Middle frontal gyrus (tissue), 1 donor: ENCODE results near the gene HSP90AA1.
"Not testable (repeated sequence)": the region's sequence is repeated elsewhere in the genome, so short reads cannot be mapped to it uniquely, and the experiment has no call there.

Experiments
- DNase-seq: peaks from one replicate; pipeline ENCODE4 v3.0.0-alpha.2; 2015; ENCODE audit warnings: low spot score; ENCODE audit errors: extremely low spot score

Gene HSP90AA1

DNA sequence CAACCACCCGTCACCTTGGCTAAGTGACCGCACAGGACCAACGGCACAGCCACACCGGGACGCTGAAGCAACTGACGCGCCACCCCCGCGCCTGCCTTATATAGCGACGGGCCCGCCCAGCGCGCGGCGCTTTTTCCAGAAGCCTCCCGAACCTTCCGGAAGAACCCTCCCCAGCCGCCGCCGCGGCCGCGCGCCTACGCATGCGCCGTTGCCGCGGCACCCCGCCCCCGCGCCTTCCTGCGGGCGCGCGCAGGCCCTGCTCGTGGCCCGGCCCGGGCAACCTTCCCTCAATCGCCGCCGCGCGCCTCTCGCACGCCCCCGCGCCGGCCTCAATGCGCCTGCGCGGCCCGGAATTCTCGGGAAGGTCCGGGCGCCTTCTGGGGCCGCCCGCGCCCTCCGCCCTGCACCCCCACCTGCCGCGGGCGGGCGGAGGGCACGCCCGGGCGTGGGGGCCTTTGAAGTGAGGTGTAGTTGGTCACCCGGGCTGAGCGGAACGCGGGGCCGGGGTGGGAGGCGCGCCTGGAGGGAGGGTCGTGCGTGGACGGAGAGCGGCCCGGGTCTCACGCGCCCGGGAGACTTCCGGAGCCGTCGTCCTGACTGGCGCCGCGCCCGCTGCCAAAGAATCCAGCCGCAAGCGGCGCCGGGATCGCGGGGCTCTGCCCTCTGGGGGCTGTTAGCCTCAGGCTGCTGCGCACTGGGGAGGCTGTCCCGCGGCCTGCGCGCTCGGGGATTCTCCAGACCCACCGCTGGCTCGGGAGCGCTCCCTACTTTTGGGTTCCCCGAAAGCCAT, at the start of gene HSP90AA1:
TSS of gene HSP90AA1 (minus strand) at position 73 of the 790 bp plus-strand sequence. CDS start 666 bp downstream, outside the sequence.
- DNase-seq: peak; percentile 84

- not testable (repeated sequence) for DNase-seq
Observed at GRCh38 chr14:102135456-102135855, 48.6 kb upstream of the HSP90AA1 start.

GRCh38 chr14:102134719-102135118, 47.9 kb upstream of the HSP90AA1 start:
- not testable (repeated sequence) for DNase-seq

DNA sequence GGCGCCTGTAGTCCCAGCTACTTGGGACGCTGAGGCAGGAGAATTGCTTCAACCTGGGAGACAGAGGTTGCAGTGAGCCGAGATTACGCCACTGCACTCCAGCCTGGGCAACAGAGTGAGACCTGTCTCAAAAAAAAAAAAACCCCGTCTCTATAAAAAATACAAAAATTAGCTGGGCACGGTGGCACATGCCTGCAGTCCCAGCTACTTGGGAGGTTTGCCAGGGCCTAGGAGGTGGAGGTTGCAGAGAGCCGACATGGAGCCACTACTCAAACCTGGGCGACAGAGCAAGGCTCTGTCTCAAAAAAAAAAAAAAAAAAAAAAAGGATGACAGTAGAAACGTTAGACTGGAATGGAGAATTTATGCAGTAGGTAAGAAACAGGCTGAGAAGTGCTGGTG, 47.2 kb upstream of the HSP90AA1 start:
- DNase-seq: not testable (repeated sequence)

GRCh38 chr14:102131741-102132140, 44.9 kb upstream of the HSP90AA1 start:
- no peak for DNase-seq

- no peak for DNase-seq
Observed at GRCh38 chr14:102126807-102127455, 40.1 kb upstream of the HSP90AA1 start.

- DNase-seq: no peak
Observed at GRCh38 chr14:102125546-102125945, 38.7 kb upstream of the HSP90AA1 start.

GRCh38 chr14:102124419-102124818, 37.6 kb upstream of the HSP90AA1 start:
- DNase-seq: no peak

GRCh38 chr14:102121567-102121966, 34.7 kb upstream of the HSP90AA1 start:
- no peak for DNase-seq

GRCh38 chr14:102120888-102121287, 34.0 kb upstream of the HSP90AA1 start:
- DNase-seq: no peak

- no peak for DNase-seq
Observed at GRCh38 chr14:102117852-102118251, 31.0 kb upstream of the HSP90AA1 start.

GRCh38 chr14:102116361-102117180, 29.7 kb upstream of the HSP90AA1 start:
- no peak for DNase-seq

GRCh38 chr14:102111101-102111500, 24.3 kb upstream of the HSP90AA1 start:
- DNase-seq: no peak

DNA sequence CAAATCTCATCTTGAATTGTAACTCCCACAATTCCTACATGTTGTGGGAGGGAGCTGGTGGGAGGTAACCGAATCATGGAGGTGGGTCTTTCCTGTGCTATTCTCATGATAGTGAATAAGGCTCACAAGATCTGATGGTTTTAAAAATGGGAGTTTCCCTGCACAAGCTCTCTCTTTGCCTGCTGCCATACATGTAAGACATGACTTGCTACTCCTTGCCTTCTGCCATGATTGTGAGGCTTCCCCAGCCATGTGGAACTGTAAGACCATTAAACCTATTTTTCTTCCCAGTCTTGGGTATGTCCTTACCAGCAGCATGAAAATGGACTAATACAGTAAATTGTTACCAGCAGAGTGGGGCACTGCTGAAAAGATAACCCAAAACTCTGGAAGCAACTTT, 22.5 kb upstream of the HSP90AA1 start:
- DNase-seq: not testable (repeated sequence)

GRCh38 chr14:102105369-102105768, 18.5 kb upstream of the HSP90AA1 start:
- no peak for DNase-seq

DNA sequence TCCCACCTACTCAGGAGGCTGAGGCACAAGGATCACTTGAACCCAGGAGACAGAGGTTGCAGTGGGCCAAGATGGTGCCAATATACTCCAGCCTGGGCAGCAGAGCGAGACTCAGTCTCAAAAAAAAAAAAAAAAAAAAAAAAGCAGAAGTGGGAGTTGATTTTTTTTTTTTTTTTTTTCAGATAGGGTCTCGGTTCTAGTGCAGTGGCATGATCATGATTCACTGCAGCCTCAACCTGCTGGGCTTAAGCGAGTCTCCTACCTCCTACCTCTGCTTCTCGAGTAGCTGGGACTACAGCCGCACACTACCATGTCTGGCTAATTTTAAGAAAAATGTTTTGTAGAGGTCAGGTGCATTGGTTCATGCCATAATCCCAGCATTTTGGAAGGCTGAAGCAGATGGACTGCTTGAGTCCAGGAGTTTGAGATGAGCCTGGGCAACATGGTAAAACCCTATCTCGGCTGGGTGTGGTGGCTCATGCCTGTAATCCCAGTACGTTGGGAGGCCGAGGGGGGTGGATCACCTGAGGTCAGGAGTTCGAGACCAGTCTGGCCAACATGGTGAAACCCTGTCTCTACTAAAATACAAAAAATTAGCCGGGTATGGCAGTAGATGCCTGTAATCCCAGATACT, 16.3 kb upstream of the HSP90AA1 start:
- no peak for DNase-seq

DNA sequence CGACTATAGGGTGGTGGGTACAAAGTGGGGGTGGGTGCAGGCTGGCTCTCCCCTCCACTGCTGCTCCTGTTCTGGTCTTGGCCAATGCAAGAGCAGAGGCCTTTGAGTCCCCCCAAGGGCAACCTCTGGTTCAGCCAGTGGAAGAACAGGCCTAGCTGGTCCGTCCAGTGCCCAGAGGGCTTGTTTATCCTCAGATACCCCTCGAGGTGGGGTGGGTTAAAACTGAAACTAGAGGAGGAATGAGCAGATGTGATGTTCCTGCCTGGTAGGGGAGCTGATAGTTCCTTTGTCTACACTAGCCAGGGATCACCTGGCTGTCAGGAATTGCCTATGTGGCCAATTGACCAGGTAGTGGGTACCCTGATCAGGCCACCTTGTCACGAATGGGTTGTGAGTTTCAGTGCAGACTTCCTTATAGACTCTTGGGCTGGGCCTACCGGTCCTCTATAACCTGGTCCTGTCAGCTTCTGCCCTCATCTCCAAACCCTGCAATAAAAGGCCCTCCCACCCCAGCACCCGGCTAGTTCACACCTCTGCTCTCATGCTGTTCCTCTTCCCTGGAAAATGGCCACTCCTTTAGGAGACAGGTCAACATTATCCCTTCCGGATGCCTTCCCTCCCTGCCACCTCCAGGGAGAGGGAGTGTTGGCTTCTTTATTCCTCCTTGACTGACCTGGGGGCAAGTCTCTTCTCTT, 10.7 kb upstream of the HSP90AA1 start:
- DNase-seq: no peak

DNA sequence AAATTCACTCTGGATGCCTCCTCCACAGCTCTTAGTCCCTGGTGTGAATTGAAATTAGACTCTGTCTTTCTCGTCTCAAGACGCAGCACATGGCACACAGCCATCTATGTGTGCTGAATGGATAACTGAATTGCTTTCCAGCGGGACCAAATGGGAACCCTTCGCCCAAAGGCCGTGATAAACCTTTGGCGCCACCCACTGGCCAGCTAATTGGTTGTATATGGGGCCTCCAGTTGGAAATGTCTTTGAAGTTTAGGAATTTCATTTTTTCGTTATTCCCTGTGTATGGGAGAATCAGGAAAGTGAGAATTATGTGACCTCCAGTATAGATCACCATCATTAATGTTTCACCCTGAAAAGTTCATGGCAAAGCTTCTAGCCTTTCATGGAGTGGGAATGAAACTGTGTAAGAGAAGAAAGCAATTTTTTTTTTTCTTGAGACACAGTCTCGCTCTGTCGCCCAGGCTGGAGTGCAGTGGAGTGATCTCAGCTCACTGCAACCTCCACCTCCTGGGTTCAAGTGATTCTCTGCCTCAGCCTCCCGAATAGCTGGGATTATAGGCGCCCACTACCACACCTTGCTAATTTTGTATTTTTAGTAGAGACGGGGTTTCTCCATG, 9.8 kb upstream of the HSP90AA1 start:
- peak; percentile 74 for DNase-seq

DNA sequence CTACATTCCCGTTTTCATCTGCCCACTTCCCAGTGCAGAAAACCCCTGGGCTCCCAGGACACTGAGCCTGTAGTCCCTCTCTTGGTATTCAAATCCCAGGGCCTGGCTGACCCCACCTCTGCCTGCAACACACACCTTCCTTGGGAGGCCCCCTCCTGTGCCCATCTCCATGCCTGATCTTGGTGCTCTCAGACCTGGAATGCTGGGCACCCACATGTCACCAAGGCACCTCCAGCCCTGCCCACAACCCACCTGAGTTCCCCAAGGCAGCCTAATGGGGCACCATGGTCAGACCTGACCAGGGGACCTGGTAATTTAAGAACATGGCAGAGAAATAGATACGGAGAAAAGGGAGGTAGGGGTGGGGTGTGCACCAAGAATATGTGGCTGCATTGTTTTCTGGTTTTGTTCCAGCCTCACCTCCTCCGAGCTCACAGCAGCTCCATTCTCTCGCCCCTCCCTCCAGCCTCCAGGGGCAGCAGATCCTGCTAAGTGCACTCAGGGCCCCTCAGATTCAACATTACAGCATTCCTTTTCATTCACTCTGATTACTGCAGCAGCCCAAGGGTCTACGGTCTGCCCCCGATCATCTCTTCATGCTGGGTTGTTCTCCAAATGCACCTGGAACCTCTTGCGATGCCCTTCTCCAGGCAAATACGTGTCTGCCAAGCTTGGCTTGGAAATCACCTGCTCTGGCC, 9.2 kb upstream of the HSP90AA1 start:
- no peak for DNase-seq
